HG02610 (cell line): ENCODE results near the gene C16orf92.
"Not testable (repeated sequence)": the region's sequence is repeated elsewhere in the genome, so short reads cannot be mapped to it uniquely, and the experiment has no call there.

Source experiments
- ATAC-seq: cut with Tn5 transposase; IDR thresholded peaks from one replicate; pipeline ENCODE4 v1.9.1; 2021; ENCODE audit warnings: mild to moderate bottlenecking, moderate library complexity; ENCODE audit not compliant: unreplicated experiment

The C16orf92 gene

GRCh38 chr16:30023586-30023985 lies 588 bp downstream of the C16orf92 start:
- ATAC-seq: no peak

- no peak for ATAC-seq
Observed at GRCh38 chr16:30024451-30024850, 1.5 kb downstream of the C16orf92 start.

GRCh38 chr16:30025156-30025555 lies 2.2 kb downstream of the C16orf92 start:
- ATAC-seq: no peak

GRCh38 chr16:30025574-30025973 lies 2.6 kb downstream of the C16orf92 start:
- no peak for ATAC-seq

- ATAC-seq: no peak
Observed at GRCh38 chr16:30026449-30026848, 3.5 kb downstream of the C16orf92 start.

- no peak for ATAC-seq
Observed at GRCh38 chr16:30027588-30028437, 4.8 kb downstream of the C16orf92 start.

- ATAC-seq: no peak
Observed at GRCh38 chr16:30028438-30029076, 5.6 kb downstream of the C16orf92 start.

GRCh38 chr16:30030011-30030685 lies 7.2 kb downstream of the C16orf92 start:
- ATAC-seq: no peak

GRCh38 chr16:30030841-30031413 lies 7.9 kb downstream of the C16orf92 start, which contains the start of gene TLCD3B:
Gene TLCD3B (minus strand): TSS chr16:30031271. CDS start chr16:30030527, 744 bp downstream.
- ATAC-seq: no peak

- ATAC-seq: no peak
Observed at GRCh38 chr16:30031477-30031918, 8.5 kb downstream of the C16orf92 start.

GRCh38 chr16:30032083-30032819 lies 9.3 kb downstream of the C16orf92 start:
- ATAC-seq: no peak

GRCh38 chr16:30033270-30033669 lies 10.3 kb downstream of the C16orf92 start:
- no peak for ATAC-seq

GRCh38 chr16:30040221-30040620 lies 17.2 kb downstream of the C16orf92 start:
- no peak for ATAC-seq

- not testable (repeated sequence) for ATAC-seq
Observed at GRCh38 chr16:30040690-30041089, 17.7 kb downstream of the C16orf92 start.

- no peak for ATAC-seq
Observed at GRCh38 chr16:30041841-30042240, 18.8 kb downstream of the C16orf92 start.

- no peak for ATAC-seq
Observed at GRCh38 chr16:30046178-30046577, 23.2 kb downstream of the C16orf92 start.

- no peak for ATAC-seq
Observed at GRCh38 chr16:30046588-30046987, 23.6 kb downstream of the C16orf92 start.

- no peak for ATAC-seq
Observed at GRCh38 chr16:30049871-30050270, 26.9 kb downstream of the C16orf92 start.

- ATAC-seq: no peak
Observed at GRCh38 chr16:30051518-30051917, 28.5 kb downstream of the C16orf92 start.

- peak; percentile 61 for ATAC-seq
Observed at GRCh38 chr16:30052671-30053372, 29.8 kb downstream of the C16orf92 start.
